ENCODE data around the gene FAM151B.
"Not testable (repeated sequence)": the region's sequence is repeated elsewhere in the genome, so short reads cannot be mapped to it uniquely, and the experiment has no call there.

The FAM151B gene

GRCh38 chr5:80483636-80484232, 4.2 kb upstream of the FAM151B start:
- no peak overlapping the region for H3K4me3 ChIP-seq (ENCODE audit: low read length)
- no peak for TF ChIP-seq ZNF274 (IDR thresholded peaks at IDR 0.05; ENCODE audit: low read depth, low read length)

GRCh38 chr5:80487444-80487828, 464 bp upstream of the FAM151B start:
- TF ChIP-seq ZNF274 (IDR thresholded peaks at IDR 0.05; ENCODE audit: low read depth, low read length): no peak
- peak overlapping the region; percentile 50; the same call in 1 of the 2 replicates for H3K4me3 ChIP-seq (ENCODE audit: low read length)

GRCh38 chr5:80491296-80491695, 3.4 kb downstream of the FAM151B start:
- no peak for TF ChIP-seq ZNF274 (IDR thresholded peaks at IDR 0.05; ENCODE audit: low read depth, low read length)
- H3K4me3 ChIP-seq (ENCODE audit: low read length): no peak overlapping the region

GRCh38 chr5:80492741-80493140, 4.8 kb downstream of the FAM151B start:
- TF ChIP-seq ZNF274 (IDR thresholded peaks at IDR 0.05; ENCODE audit: low read depth, low read length): no peak
- no peak overlapping the region for H3K4me3 ChIP-seq (ENCODE audit: low read length)

DNA sequence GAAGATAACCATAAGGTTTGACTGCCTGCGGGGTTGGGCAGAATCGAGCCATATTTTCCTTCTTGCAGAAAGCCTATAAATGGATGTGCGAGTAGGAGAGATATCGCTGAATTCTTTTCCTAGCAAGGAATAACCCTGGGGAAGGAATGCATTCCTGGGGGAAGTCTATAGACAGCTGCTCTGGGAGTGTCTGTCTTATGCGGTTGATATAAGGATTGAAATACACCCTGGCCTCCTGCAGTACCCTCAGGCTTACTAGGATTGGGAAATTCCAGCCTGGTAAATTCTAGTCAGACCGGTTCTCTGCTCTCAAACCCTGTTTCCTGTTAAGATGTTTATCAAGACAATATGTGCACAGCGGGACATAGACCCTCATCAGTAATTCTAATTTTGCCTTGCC, 5.5 kb downstream of the FAM151B start:
- not testable (repeated sequence) for H3K4me3 ChIP-seq (ENCODE audit: low read length)

DNA sequence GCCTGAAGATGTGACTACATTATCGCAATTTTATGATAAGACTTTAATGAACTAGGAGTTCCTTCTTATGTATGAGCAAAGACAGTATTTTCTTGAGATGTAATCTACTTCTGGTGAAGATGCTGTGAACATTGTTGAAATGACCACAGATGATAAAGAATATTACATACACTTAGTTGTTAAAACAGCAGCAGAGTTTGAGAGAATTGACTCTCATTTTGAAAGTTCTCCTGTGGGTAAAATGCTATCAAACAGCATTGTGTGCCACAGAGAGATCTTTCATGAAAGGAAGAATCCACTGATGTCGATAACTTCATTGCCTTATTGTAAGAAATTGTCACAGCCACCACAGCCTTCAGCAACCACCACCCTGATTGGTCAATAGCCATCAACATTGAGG, 8.0 kb downstream of the FAM151B start:
- TF ChIP-seq ZNF274 (IDR thresholded peaks at IDR 0.05; ENCODE audit: low read depth, low read length): no peak
- H3K4me3 ChIP-seq (ENCODE audit: low read length): no peak overlapping the region

- TF ChIP-seq ZNF274 (IDR thresholded peaks at IDR 0.05; ENCODE audit: low read depth, low read length): no peak
- no peak overlapping the region for H3K4me3 ChIP-seq (ENCODE audit: low read length)
These were observed 14.9 kb downstream of the FAM151B start for GRCh38 chr5:80502800-80503199.

DNA sequence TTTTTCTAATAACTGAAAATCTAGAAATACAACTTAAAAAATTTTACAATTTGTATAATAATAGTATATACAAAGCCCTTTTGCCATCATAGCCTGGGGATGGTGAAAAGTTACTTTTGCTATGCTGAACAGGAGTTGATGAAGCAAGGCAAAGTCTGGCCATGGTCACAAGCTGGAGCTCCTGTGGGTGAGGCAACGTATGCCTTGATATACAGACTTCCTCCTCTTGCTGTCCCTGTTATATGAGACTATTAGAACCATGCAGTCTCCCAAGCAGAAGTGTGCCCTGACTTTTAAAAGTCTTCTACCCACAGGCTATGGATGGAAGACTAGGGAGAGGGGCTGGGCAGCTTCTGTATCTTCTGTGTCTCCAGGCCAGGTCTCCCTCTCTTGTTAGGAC, 15.7 kb downstream of the FAM151B start:
- no peak for TF ChIP-seq ZNF274 (IDR thresholded peaks at IDR 0.05; ENCODE audit: low read depth, low read length)
- no peak overlapping the region; the same call in 1 of the 2 replicates for H3K4me3 ChIP-seq (ENCODE audit: low read length)

GRCh38 chr5:80504833-80505232, 16.9 kb downstream of the FAM151B start:
- no peak overlapping the region for H3K4me3 ChIP-seq (ENCODE audit: low read length)
- no peak for TF ChIP-seq ZNF274 (IDR thresholded peaks at IDR 0.05; ENCODE audit: low read depth, low read length)

GRCh38 chr5:80507663-80508062, 19.8 kb downstream of the FAM151B start:
- no peak overlapping the region for H3K4me3 ChIP-seq (ENCODE audit: low read length)
- no peak for TF ChIP-seq ZNF274 (IDR thresholded peaks at IDR 0.05; ENCODE audit: low read depth, low read length)

- no peak overlapping the region for H3K4me3 ChIP-seq (ENCODE audit: low read length)
- TF ChIP-seq ZNF274 (IDR thresholded peaks at IDR 0.05; ENCODE audit: low read depth, low read length): no peak
These were observed 20.9 kb downstream of the FAM151B start for GRCh38 chr5:80508844-80509243.

GRCh38 chr5:80509362-80509761, 21.5 kb downstream of the FAM151B start:
- no peak for TF ChIP-seq ZNF274 (IDR thresholded peaks at IDR 0.05; ENCODE audit: low read depth, low read length)
- no peak overlapping the region for H3K4me3 ChIP-seq (ENCODE audit: low read length)

DNA sequence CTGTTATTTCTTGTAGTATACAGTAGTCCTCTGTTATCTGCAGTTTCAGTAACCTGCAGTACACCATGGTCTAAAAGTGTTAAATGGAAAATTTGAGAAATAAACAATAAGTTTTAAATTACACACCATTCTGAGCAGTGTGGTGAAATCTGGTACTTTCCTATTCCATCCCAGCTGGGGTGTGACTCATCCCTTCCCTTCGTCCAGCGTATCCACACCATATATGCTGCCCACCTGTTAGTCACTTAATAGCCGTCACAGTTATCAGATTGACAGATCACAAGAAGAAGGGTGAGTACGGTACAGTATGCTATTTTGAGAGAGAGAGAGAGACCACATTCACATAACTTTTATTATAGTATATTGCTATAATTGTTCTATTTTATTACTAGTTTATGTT, 28.9 kb downstream of the FAM151B start:
- no peak for TF ChIP-seq ZNF274 (IDR thresholded peaks at IDR 0.05; ENCODE audit: low read depth, low read length)
- no peak overlapping the region for H3K4me3 ChIP-seq (ENCODE audit: low read length)

GRCh38 chr5:80540691-80541090, 52.8 kb downstream of the FAM151B start:
- no peak overlapping the region for H3K4me3 ChIP-seq (ENCODE audit: low read length)
- TF ChIP-seq ZNF274 (IDR thresholded peaks at IDR 0.05; ENCODE audit: low read depth, low read length): no peak

- H3K4me3 ChIP-seq (ENCODE audit: low read length): no peak overlapping the region
- TF ChIP-seq ZNF274 (IDR thresholded peaks at IDR 0.05; ENCODE audit: low read depth, low read length): no peak
These were observed 53.5 kb downstream of the FAM151B start for GRCh38 chr5:80541392-80541791.

DNA sequence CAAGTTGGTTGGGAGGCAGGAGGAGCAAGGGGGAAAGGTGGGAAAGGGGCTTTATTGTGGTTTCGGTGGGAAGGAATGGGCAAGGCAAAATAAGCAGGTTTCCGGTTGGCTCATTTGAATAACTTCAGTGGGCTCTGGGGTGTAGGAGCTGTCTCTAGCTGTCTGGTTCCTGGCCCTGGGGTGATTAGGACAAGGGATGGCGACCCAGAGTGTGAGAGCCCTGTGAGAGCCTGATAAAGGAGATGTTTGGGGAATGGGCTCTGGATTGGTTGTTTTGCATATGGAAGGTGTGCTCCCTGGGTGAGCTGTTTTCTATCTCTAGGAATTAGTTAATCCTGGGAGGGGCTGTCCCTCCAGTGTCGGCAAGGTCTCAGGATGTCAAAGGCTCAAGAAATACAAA, 66.7 kb downstream of the FAM151B start:
- TF ChIP-seq ZNF274 (IDR thresholded peaks at IDR 0.05; ENCODE audit: low read depth, low read length): no peak
- H3K4me3 ChIP-seq (ENCODE audit: low read length): no peak overlapping the region

Data from GM08714 (cell line).